Thyroid gland (tissue), 4 donors: ENCODE results near the gene PAK5. TPM values are rescaled to one million over a fixed set of nuclear protein-coding genes. Genes with fewer than 3 reads are reported as not detected.

Experiments
- DNase-seq, 2 donors: peaks; one replicate each; pipeline ENCODE4 v3.0.0-alpha.2; 2019
- H3K27ac ChIP-seq, 3 donors: fragments of 200-600 bp; sonication (generic); 1 replicate in 2 of 3; 2 replicates in 1 of 3; pipeline ENCODE4 v1.5.1; 2016 to 2019; ENCODE audit warnings: mild to moderate bottlenecking in 1 of 3, moderate library complexity in 1 of 3
- H3K27me3 ChIP-seq: fragments of 200-600 bp; sonication (generic); one replicate; pipeline ENCODE4 v1.5.1; 2019
- H3K36me3 ChIP-seq, 2 donors: fragments of 200-600 bp; sonication (generic); one replicate each; pipeline ENCODE4 v1.5.1; 2016 to 2019
- H3K4me1 ChIP-seq, 2 donors: fragments of 200-600 bp; sonication (generic); one replicate each; pipeline ENCODE4 v1.5.1; 2017 to 2019
- H3K4me3 ChIP-seq, 3 donors: fragments of 200-600 bp; sonication (generic); replicated peaks in 1 of 3; 1 replicate in 2 of 3; 2 replicates in 1 of 3; pipeline ENCODE4 v1.5.1; 2016; ENCODE audit warnings: mild to moderate bottlenecking in 1 of 3
- H3K9me3 ChIP-seq: fragments of 200-600 bp; sonication (generic); one replicate; pipeline ENCODE4 v1.5.1; 2017
- POLR2A ChIP-seq, 2 donors: fragments of 450-650 bp; IDR thresholded peaks; one replicate each; pipeline ENCODE4 v1.6.1; 2017; ENCODE audit warnings: antibody characterized with exemption in 2 of 2, mild to moderate bottlenecking in 2 of 2, moderate library complexity in 1 of 2
- WGBS, 2 donors: methylation state at CpG; one replicate each; pipeline ENCODE4 v1.1.5; 2017; 5-methylcytosine and 5-hydroxymethylcytosine counted together
- intact Hi-C: fragments of 100-400 bp; cut with DNase I; formaldehyde crosslinking; loops from one replicate; pipeline ENCODE4 v1.15.1; 2023
- total RNA-seq, 4 donors: library from RNA; depleted of rRNA; stranded (reverse); fragments of >200 nt; gene quantifications; one replicate each; pipeline ENCODE4 v1.2.3, GENCODE V29; 2016
- TF ChIP-seq, protein P1 (sequence below), 6 experiments: fragments of 200-600 bp in 3 of 6; fragments of 450-650 bp in 3 of 6; sonication (generic) in 3 of 6; IDR thresholded peaks; one replicate each; pipeline ENCODE4 v1.5.1; 2016 to 2019; ENCODE audit warnings: antibody characterized with exemption in 6 of 6, mild to moderate bottlenecking in 2 of 6, inconsistent platforms in 1 of 6, moderate library complexity in 1 of 6

PAK5 gene
- total RNA-seq, 4 donors from 2014 or later: 0.13 to 0.33 TPM; not detected in 2

DNA sequence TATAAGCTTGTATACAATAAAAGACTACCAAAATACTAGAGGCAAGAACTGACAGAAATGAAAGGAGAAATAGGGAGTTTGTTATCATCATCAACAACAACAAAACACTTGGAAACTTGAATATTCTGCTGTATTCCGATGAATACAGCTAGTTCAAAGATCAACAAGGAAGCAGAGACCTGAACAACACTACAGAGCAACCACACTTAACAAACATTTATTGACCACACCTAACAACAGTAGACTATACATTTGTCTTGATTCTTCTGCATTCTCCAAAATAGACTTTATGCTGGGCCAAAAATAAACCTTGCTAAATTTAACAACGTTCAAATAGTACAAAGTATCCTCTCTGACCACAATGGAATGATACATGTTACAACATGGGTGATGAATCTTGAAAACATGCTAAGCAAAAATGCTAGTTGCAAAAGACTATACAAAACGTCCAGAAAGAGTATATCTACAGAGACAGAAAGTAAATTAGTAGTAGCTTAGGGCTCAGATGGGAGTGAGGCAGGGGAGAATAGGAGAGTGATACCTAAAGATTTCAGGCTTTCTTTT, 39.1 kb upstream of the PAK5 start:
- intact Hi-C loops: no loop called here
- no peak overlapping the region for H3K4me3 ChIP-seq
- 52 to 61% methylated on average over 3 of the region's 3 CpGs for WGBS, 2 donors
- H3K4me1 ChIP-seq: no peaks in the 10 kb centered on the region
- H3K27ac ChIP-seq: no peak overlapping the region
- DNase-seq: no peak
- no peaks in the 10 kb centered on the region for H3K36me3 ChIP-seq
- H3K27me3 ChIP-seq: no peaks in the 10 kb centered on the region
- TF ChIP-seq, protein P1, sequence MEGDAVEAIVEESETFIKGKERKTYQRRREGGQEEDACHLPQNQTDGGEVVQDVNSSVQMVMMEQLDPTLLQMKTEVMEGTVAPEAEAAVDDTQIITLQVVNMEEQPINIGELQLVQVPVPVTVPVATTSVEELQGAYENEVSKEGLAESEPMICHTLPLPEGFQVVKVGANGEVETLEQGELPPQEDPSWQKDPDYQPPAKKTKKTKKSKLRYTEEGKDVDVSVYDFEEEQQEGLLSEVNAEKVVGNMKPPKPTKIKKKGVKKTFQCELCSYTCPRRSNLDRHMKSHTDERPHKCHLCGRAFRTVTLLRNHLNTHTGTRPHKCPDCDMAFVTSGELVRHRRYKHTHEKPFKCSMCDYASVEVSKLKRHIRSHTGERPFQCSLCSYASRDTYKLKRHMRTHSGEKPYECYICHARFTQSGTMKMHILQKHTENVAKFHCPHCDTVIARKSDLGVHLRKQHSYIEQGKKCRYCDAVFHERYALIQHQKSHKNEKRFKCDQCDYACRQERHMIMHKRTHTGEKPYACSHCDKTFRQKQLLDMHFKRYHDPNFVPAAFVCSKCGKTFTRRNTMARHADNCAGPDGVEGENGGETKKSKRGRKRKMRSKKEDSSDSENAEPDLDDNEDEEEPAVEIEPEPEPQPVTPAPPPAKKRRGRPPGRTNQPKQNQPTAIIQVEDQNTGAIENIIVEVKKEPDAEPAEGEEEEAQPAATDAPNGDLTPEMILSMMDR (IDR thresholded peaks at IDR 0.05): no peak
- TF ChIP-seq POLR2A (IDR thresholded peaks at IDR 0.05): no peak
- no peaks in the 10 kb centered on the region for H3K9me3 ChIP-seq

DNA sequence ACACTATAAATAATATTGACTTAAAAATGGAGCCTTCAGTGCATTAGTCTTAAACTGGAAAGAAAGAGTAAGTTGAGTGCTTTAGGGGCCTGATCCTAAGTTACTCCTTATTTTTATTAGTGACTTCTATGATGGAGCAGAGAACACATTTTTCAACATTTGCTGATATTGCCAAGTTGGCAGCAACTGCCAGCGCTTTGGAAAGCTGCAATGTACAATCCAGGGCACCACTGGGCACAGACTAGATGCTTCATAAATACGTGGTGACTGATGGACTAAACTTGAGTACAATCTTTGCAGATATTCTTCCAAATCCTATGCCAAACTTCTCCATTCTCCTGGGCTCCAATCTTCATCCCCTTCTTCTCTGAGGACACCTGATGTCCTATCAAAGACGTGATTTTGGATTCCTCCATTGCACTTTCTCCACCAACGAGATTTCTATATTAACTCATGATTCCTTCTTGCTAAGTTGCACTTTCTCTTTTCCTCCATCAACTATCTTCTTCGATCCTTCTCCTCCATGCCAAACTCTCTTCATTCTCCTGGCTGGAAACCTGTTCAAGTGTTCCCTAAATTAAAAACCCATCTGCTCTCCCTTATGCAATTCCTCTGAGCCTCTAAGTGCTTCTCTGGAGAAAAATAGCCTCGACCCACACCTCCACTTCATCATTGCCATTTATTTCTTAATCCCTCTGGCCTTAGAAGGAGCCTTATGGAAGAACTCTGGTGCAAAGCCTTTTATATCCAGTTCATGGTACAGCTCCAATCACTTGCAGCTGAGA, 28.5 kb upstream of the PAK5 start:
- H3K4me3 ChIP-seq: no peak overlapping the region
- intact Hi-C loops: no loop called here
- no peaks in the 10 kb centered on the region for H3K36me3 ChIP-seq
- no peak for DNase-seq
- no peaks in the 10 kb centered on the region for H3K27me3 ChIP-seq
- no peak overlapping the region for H3K27ac ChIP-seq
- no peak for TF ChIP-seq POLR2A (IDR thresholded peaks at IDR 0.05)
- TF ChIP-seq, protein P1 (IDR thresholded peaks at IDR 0.05): no peak
- 79 to 83% methylated on average over 6 of the region's 6 CpGs for WGBS, 2 donors
- H3K4me1 ChIP-seq: no peaks in the 10 kb centered on the region
- no peaks in the 10 kb centered on the region for H3K9me3 ChIP-seq

DNA sequence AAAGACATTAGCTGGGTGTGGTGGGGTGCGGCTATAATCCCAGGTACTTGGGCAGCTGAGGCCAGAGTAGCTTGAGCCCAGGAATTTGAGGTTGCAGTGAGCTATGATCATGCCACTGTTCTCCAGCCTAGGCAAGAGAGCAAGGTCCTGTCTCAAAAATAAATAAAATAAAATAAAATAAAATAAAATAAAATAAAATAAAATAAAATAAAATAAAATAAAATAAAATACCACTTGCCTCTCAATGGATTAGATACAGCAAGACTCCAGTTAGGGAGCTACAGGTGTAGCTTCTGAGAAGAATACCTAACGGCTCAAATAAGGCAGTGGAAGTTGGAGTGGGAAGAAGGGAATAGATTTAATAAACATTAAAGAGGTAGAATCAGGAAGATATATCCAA, 13.7 kb upstream of the PAK5 start:
- no peak for DNase-seq
- Histone ChIP-seq H3K36me3 (no peaks in the 10 kb centered on the region), H3K4me3 (no peak overlapping the region), H3K27ac (no peak overlapping the region), H3K4me1 (no peaks in the 10 kb centered on the region), H3K9me3 (no peaks in the 10 kb centered on the region), H3K27me3 (no peaks in the 10 kb centered on the region)
- no peak for TF ChIP-seq POLR2A (IDR thresholded peaks at IDR 0.05)
- TF ChIP-seq, protein P1 (IDR thresholded peaks at IDR 0.05): no peak
- intact Hi-C loops: no loop called here
- 90 to 93% methylated on average over 2 of the region's 2 CpGs for WGBS, 2 donors

DNA sequence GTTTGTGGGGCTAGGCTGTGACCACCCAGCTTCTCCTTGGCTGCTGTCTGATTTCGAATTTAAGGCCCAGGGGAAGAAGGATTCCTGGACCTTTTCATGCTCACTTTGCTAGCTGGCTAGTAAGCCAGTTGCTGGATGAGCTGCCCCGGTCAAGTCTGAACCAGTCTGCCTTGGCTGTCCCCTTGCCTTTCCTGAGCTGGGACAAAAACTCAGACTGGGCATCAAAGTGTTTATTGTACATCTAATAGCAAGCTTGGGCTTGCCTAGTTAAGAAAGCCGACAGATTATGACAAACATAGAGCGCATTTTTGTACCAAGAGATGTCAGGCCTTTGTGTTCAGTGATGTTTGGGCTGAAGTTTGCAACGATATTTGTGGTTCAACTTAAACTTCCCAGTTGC, 750 bp upstream of the PAK5 start:
- Histone ChIP-seq H3K4me3 (no peak overlapping the region), H3K27me3 (no peaks in the 10 kb centered on the region), H3K27ac (no peak overlapping the region), H3K4me1 (peaks cover 0 to 4% of the 10 kb centered on the region in 2 donors), H3K36me3 (no peaks in the 10 kb centered on the region), H3K9me3 (no peaks in the 10 kb centered on the region)
- intact Hi-C loops: no loop called here
- no peak for DNase-seq
- 90 to 91% methylated on average over 4 to 5 of the region's 5 CpGs for WGBS, 2 donors
- no peak for TF ChIP-seq POLR2A (IDR thresholded peaks at IDR 0.05)

DNA sequence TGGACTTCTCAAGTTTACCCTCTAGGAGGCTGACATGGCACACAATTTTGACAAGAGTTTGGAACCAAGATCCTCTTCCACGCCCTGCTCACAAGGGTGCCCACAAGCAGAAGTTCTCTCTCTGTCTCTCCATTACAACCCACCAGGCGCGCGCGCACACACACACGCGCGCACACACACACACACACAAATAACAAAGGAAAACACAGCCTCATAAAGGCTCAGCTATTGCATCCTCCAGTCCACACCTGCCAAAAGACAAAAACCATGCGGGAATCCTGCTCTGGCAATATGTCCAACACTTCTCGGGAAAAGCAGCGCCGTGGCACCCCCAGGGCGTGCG, 870 bp downstream of the PAK5 start:
- Histone ChIP-seq H3K36me3 (no peaks in the 10 kb centered on the region), H3K9me3 (no peaks in the 10 kb centered on the region), H3K4me3 (no peak overlapping the region), H3K27me3 (no peaks in the 10 kb centered on the region), H3K4me1 (peaks cover 0 to 4% of the 10 kb centered on the region in 2 donors), H3K27ac (no peak overlapping the region)
- intact Hi-C loops: no loop called here
- DNase-seq: no peak
- no peak for TF ChIP-seq POLR2A (IDR thresholded peaks at IDR 0.05)
- TF ChIP-seq, protein P1 (IDR thresholded peaks at IDR 0.05): no peak
- 4 to 8% methylated on average over 6 to 14 of the region's 14 CpGs for WGBS, 2 donors
